ENCODE results near the gene SMYD2. TPM values are rescaled to one million over a fixed set of nuclear protein-coding genes. Genes with fewer than 3 reads are reported as not detected.
A peak's percentile ranks its signal among the peaks of the same experiment; 100 is the strongest.

The SMYD2 gene, protein sequence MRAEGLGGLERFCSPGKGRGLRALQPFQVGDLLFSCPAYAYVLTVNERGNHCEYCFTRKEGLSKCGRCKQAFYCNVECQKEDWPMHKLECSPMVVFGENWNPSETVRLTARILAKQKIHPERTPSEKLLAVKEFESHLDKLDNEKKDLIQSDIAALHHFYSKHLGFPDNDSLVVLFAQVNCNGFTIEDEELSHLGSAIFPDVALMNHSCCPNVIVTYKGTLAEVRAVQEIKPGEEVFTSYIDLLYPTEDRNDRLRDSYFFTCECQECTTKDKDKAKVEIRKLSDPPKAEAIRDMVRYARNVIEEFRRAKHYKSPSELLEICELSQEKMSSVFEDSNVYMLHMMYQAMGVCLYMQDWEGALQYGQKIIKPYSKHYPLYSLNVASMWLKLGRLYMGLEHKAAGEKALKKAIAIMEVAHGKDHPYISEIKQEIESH
- total RNA-seq (100 to 1,000 TPM; 204 to 406 (median 342) TPM), polyA plus RNA-seq (100 to 1,000 TPM; 157 to 194 TPM)
- long read RNA-seq, donor 1, transcript SMYD2-201 (12 exons, 1,671 nt), result major isoform, 433 of 562 reads
- long read RNA-seq, donor 1, transcript SMYD2-203 (11 exons, 1,618 nt), result minor isoform, 48 of 562 reads
- long read RNA-seq, donor 1, partial matches to known transcripts, result 33 of 562 reads
- long read RNA-seq, donor 1, other reads (novel, unspliced or antisense), result 48 of 562 reads
- long read RNA-seq, donor 2, transcript SMYD2-203 (11 exons, 1,618 nt), result minor isoform, 149 of 1,848 reads
- long read RNA-seq, donor 2, transcript SMYD2-201 (12 exons, 1,671 nt), result major isoform, 1,546 of 1,848 reads
- long read RNA-seq, donor 2, partial matches to known transcripts, result 35 of 1,848 reads
- long read RNA-seq, donor 2, other reads (novel, unspliced or antisense), result 118 of 1,848 reads
- long read RNA-seq, donor 3, transcript SMYD2-201 (12 exons, 1,671 nt), result major isoform, 225 of 281 reads
- long read RNA-seq, donor 3, transcript SMYD2-203 (11 exons, 1,618 nt), result minor isoform, 26 of 281 reads
- long read RNA-seq, donor 3, partial matches to known transcripts, result 8 of 281 reads
- long read RNA-seq, donor 3, other reads (novel, unspliced or antisense), result 22 of 281 reads

DNA sequence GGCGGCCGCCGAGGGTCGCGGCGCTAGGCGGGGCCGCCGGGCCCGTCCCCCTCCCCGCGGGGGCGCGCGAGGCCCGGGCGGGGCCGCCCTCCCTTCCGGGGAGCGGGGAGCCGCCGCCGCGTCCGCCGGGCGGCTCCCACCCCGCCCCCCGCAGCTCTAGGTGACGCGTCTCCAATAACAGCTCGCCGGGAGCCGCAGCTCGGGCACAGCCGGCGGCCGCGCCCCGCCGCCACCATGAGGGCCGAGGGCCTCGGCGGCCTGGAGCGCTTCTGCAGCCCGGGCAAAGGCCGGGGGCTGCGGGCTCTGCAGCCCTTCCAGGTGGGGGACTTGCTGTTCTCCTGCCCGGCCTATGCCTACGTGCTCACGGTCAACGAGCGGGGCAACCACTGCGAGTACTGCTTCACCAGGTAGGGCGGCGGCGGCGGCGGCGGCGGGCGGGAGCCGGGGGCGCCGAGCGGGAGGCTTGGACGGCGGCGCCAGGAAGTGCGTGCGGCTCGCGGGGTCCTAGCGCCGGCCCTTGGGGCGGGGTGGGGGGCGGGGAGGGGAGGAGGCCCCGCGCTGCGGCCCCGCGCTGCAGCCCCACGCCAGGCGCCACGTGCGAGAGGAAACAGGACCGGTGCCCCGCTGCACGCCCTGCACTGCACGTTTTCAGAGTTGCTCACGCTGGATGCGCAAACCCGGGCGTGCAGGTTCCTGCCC is at the start of gene SMYD2:
TSS of gene SMYD2 (plus strand) at position 139 of the 699 bp plus-strand sequence. CDS start at position 235, 96 bp downstream.
- H3K27me3 ChIP-seq, result no peaks in the 10 kb centered on the region
- no peaks in the 10 kb centered on the region for H3K36me3 ChIP-seq
- WGBS, 4 donors, result 0 to 1% (median 0%) methylated on average over 7 to 93 of the region's 94 CpGs
- H3K4me1 ChIP-seq, result peaks cover 0 to 63% (median 34%) of the 10 kb centered on the region in 12 donors
- TF ChIP-seq, protein P1, sequence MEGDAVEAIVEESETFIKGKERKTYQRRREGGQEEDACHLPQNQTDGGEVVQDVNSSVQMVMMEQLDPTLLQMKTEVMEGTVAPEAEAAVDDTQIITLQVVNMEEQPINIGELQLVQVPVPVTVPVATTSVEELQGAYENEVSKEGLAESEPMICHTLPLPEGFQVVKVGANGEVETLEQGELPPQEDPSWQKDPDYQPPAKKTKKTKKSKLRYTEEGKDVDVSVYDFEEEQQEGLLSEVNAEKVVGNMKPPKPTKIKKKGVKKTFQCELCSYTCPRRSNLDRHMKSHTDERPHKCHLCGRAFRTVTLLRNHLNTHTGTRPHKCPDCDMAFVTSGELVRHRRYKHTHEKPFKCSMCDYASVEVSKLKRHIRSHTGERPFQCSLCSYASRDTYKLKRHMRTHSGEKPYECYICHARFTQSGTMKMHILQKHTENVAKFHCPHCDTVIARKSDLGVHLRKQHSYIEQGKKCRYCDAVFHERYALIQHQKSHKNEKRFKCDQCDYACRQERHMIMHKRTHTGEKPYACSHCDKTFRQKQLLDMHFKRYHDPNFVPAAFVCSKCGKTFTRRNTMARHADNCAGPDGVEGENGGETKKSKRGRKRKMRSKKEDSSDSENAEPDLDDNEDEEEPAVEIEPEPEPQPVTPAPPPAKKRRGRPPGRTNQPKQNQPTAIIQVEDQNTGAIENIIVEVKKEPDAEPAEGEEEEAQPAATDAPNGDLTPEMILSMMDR (IDR thresholded peaks at IDR 0.05), result no peak
- TF ChIP-seq POLR2A (IDR thresholded peaks at IDR 0.05), result peak; percentile 69 to 93
- intact Hi-C loops (cut with DNase I), result loop anchor here in 5 of 10 donors (2.0 to 5.0 kb wide), 6 partner anchors 20 to 271 kb away; partner anchors contain the start of gene PTPN14 (in 1 of the 5)
- ATAC-seq, result peak; percentile 16 to 84 (median 59)
- H3K4me3 ChIP-seq, result peak within 1 kb of the TSS; percentile 58 to 98 (median 92)
- peak; percentile 80 to 90 (median 87) for DNase-seq
- peak within 1 kb of the TSS; percentile 94 to 100 (median 98) for H3K27ac ChIP-seq
- peaks cover 0 to under 1% (median 0%) of the 10 kb centered on the region in 12 donors for H3K9me3 ChIP-seq

DNA sequence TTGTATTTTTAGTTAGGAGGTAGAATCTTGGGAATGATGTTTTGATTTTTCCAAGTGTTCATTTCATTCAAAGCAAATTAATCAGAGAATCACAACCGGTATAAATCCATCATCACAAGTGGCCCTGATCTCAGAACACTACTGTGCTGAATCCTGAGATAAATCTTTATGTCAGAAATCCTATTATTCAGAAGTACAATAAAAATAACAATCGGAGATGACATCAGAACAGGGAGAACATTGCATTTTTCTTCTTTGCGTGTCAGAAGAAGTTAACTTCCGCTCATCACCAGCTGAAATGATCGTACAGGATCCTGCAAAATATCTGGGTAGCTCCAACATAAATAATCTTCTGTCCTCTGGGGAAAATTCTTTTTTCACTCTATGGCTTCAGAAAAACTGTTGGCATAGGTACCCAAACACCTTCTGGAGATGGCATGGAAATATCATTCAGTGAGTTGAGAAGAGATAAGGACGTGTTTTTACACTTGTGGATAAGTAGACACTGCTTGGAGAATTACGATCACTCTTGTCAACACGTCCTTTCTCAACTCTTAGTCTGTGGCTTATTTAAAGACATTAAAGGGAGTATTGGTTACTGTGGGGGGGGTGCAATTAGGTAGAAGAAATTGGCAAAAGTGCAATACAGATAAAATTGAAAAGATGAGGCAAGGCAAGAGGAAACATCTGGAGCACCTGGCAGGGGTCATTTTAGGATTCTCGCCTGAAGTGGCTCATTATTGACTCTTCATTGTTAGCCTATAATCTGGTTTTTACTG is 46.9 kb upstream of the SMYD2 start:
- no peak for DNase-seq
- intact Hi-C loops (cut with DNase I), result no loop called here

DNA sequence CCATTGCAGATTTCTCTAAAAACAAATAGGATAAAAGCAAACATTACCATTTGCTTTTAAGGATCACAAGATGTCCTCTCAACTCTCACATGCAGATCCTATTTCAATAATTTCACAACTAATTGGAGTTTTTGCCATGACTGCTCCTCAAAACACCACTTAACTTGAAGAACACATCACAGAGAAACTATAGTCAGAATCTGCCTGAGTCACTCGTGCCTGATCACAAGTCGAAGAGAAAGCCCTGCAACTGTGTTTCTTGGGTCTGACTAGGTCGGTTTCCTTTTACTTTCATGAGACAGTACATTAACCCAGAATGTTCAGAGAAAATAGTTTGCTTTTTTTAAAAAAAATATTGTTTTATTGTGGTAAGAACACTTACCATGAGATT is 46.3 kb upstream of the SMYD2 start:
- no peak for ATAC-seq
- H3K27me3 ChIP-seq, result peaks cover 0 to 5% (median 0%) of the 10 kb centered on the region in 9 donors
- no peak overlapping the region for H3K4me3 ChIP-seq
- no peaks in the 10 kb centered on the region for H3K9me3 ChIP-seq
- intact Hi-C loops (cut with DNase I), result no loop called here
- no peak overlapping the region for H3K27ac ChIP-seq
- DNase-seq, result no peak
- H3K36me3 ChIP-seq, result no peaks in the 10 kb centered on the region
- TF ChIP-seq, protein P1 (IDR thresholded peaks at IDR 0.05), result no peak
- TF ChIP-seq POLR2A (IDR thresholded peaks at IDR 0.05), result no peak
- peaks cover 0 to 13% (median 0%) of the 10 kb centered on the region in 12 donors for H3K4me1 ChIP-seq
- WGBS, 4 donors, result 60 to 71% (median 67%) methylated on average over 3 of the region's 3 CpGs

More for the DNA sequence above, 46.9 kb upstream of the SMYD2 start:
- no peak overlapping the region for H3K4me3 ChIP-seq
- H3K27me3 ChIP-seq, result peaks cover 0 to 5% (median 0%) of the 10 kb centered on the region in 9 donors
- H3K36me3 ChIP-seq, result no peaks in the 10 kb centered on the region
- no peak for TF ChIP-seq POLR2A (IDR thresholded peaks at IDR 0.05)
- TF ChIP-seq, protein P1 (IDR thresholded peaks at IDR 0.05), result no peak
- ATAC-seq, result peak in 2 of 4 donors; percentile 67 to 70
- peaks cover 0 to 18% (median 0%) of the 10 kb centered on the region in 12 donors for H3K4me1 ChIP-seq
- 47 to 54% (median 52%) methylated on average over 9 of the region's 9 CpGs for WGBS, 4 donors
- H3K9me3 ChIP-seq, result no peaks in the 10 kb centered on the region
- no peak overlapping the region for H3K27ac ChIP-seq
